ENCODE results near the gene DNAJB4.

DNA sequence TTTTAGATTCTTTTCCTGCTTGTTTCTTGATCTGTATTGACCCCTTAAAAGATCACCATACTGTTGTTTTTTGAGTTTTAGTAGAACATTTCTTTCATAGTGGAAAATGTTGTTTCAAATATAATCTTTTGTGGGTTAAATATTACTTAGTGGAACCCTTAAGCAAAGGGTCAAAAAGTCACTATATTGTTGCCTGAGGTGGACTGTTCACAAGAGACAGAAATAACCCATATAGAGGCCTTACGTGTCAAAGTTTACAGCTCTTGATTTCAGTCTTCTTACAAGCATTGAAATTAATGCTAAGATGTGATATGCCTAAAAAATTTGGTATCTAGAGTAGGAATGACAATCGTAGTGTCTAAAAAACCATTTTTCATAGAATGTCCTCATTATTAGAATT is 6.3 kb downstream of the DNAJB4 start:
- TF ChIP-seq, protein P1, sequence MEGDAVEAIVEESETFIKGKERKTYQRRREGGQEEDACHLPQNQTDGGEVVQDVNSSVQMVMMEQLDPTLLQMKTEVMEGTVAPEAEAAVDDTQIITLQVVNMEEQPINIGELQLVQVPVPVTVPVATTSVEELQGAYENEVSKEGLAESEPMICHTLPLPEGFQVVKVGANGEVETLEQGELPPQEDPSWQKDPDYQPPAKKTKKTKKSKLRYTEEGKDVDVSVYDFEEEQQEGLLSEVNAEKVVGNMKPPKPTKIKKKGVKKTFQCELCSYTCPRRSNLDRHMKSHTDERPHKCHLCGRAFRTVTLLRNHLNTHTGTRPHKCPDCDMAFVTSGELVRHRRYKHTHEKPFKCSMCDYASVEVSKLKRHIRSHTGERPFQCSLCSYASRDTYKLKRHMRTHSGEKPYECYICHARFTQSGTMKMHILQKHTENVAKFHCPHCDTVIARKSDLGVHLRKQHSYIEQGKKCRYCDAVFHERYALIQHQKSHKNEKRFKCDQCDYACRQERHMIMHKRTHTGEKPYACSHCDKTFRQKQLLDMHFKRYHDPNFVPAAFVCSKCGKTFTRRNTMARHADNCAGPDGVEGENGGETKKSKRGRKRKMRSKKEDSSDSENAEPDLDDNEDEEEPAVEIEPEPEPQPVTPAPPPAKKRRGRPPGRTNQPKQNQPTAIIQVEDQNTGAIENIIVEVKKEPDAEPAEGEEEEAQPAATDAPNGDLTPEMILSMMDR (conservative IDR thresholded peaks at IDR 0.05 in 1 of 2, IDR thresholded peaks at IDR 0.05 in 1 of 2; ENCODE audit: extremely low read depth in 1 of 2, insufficient read depth in 1 of 2, low read depth in 1 of 2, low read length in 2 of 2) = no peak
- TF ChIP-seq EZH2 (IDR thresholded peaks at IDR 0.05; ENCODE audit: borderline replicate concordance, low read length) = no peak
